Stimulated activated CD4-positive, alpha-beta T cell treated with anti-CD3 and anti-CD28 coated beads, Interleukin-1b, Interleukin-23, amount 100 ng/mL, for 48 hours (primary cell): ENCODE measurements around the gene ZNF791.
A peak's percentile ranks its signal among the peaks of the same experiment; 100 is the strongest.
"Not testable (repeated sequence)": the region's sequence is repeated elsewhere in the genome, so short reads cannot be mapped to it uniquely, and the experiment has no call there.

Source experiments
- DNase-seq: peaks from one replicate; pipeline ENCODE4 v3.0.0-alpha.2; 2020

ZNF791 gene

GRCh38 chr19:12610540-12611360 is at the start of gene ZNF791, which contains the start of gene ZNF490:
TSS of gene ZNF791 (plus strand) at chr19:12610920. CDS start at chr19:12611080, 160 bp downstream.
TSS of gene ZNF490 (minus strand) at chr19:12610813. CDS start at chr19:12610680, 133 bp downstream.
- peak; percentile 98 for DNase-seq

GRCh38 chr19:12564016-12564664 is 46.6 kb upstream of the ZNF791 start:
- peak; percentile 90 for DNase-seq

- DNase-seq, result not testable (repeated sequence)
These were observed 44.3 kb upstream of the ZNF791 start for GRCh38 chr19:12566380-12566779.

GRCh38 chr19:12567951-12568350 is 42.8 kb upstream of the ZNF791 start:
- no peak for DNase-seq

GRCh38 chr19:12574036-12574435 is 36.7 kb upstream of the ZNF791 start:
- no peak for DNase-seq

GRCh38 chr19:12578641-12579040 is 32.1 kb upstream of the ZNF791 start:
- DNase-seq, result no peak

GRCh38 chr19:12580180-12580694 is 30.5 kb upstream of the ZNF791 start:
- no peak for DNase-seq

- no peak for DNase-seq
These were observed 29.6 kb upstream of the ZNF791 start for GRCh38 chr19:12581100-12581499.

GRCh38 chr19:12596485-12596884 is 14.2 kb upstream of the ZNF791 start:
- no peak for DNase-seq

GRCh38 chr19:12596927-12597548 is 13.7 kb upstream of the ZNF791 start:
- no peak for DNase-seq

GRCh38 chr19:12597594-12597993 is 13.1 kb upstream of the ZNF791 start:
- no peak for DNase-seq

GRCh38 chr19:12603714-12604113 is 7.0 kb upstream of the ZNF791 start:
- DNase-seq, result peak; percentile 65

- no peak for DNase-seq
These were observed 3.9 kb upstream of the ZNF791 start for GRCh38 chr19:12606796-12607195.

- no peak for DNase-seq
These were observed 3.1 kb upstream of the ZNF791 start for GRCh38 chr19:12607631-12608030.

GRCh38 chr19:12611361-12611699 is 610 bp downstream of the ZNF791 start:
- DNase-seq, result no peak

GRCh38 chr19:12617646-12618045 is 6.9 kb downstream of the ZNF791 start:
- no peak for DNase-seq

- DNase-seq, result not testable (repeated sequence)
These were observed 10.7 kb downstream of the ZNF791 start for GRCh38 chr19:12621253-12622024.

- no peak for DNase-seq
These were observed 12.8 kb downstream of the ZNF791 start for GRCh38 chr19:12623361-12624031.

GRCh38 chr19:12626958-12627357 is 16.2 kb downstream of the ZNF791 start:
- no peak for DNase-seq

- no peak for DNase-seq
These were observed 17.6 kb downstream of the ZNF791 start for GRCh38 chr19:12628040-12629022.

GRCh38 chr19:12629215-12629614 is 18.5 kb downstream of the ZNF791 start:
- DNase-seq, result no peak
